Testis (tissue), 3 donors: ENCODE results near the gene ATP11A. TPM values are rescaled to one million over a fixed set of nuclear protein-coding genes. Genes with fewer than 3 reads are reported as not detected.

Experiments
- DNase-seq: peaks from one replicate; pipeline ENCODE4 v3.0.0-alpha.2; 2019
- H3K27ac ChIP-seq, 2 donors: fragments of 200-600 bp; sonication (generic); one replicate each; pipeline ENCODE4 v1.5.1; 2019
- H3K27me3 ChIP-seq: fragments of 200-600 bp; sonication (generic); one replicate; pipeline ENCODE4 v1.5.1; 2019
- H3K36me3 ChIP-seq: fragments of 200-600 bp; sonication (generic); one replicate; pipeline ENCODE4 v1.5.1; 2017; ENCODE audit warnings: low read depth; ENCODE audit errors: missing control alignments
- H3K4me1 ChIP-seq: fragments of 200-600 bp; sonication (generic); one replicate; pipeline ENCODE4 v1.5.1; 2019
- H3K4me3 ChIP-seq, 2 donors: fragments of 200-600 bp; sonication (generic); one replicate each; pipeline ENCODE4 v1.5.1; 2017 to 2019
- H3K9me3 ChIP-seq: fragments of 200-600 bp; sonication (generic); one replicate; pipeline ENCODE4 v1.5.1; 2017
- POLR2A ChIP-seq: fragments of 450-650 bp; IDR thresholded peaks from one replicate; pipeline ENCODE4 v1.6.1; 2017; ENCODE audit warnings: antibody characterized with exemption, mild to moderate bottlenecking, moderate library complexity
- WGBS, 2 donors: methylation state at CpG; one replicate each; pipeline ENCODE4 v1.1.5; 2018; 5-methylcytosine and 5-hydroxymethylcytosine counted together
- intact Hi-C: fragments of 100-400 bp; cut with DNase I; formaldehyde crosslinking; loops from one replicate; pipeline ENCODE4 v1.15.1; 2023; ENCODE audit warnings: low total_unique reads
- polyA plus RNA-seq: library from polyadenylated mRNA; stranded (reverse); fragments of 350-450 nt; fragmentation: Illumina TruSeq; extraction: RNeasy Lipid Tissue Mini Kit (QIAGEN cat#74804); gene quantifications from one replicate; pipeline ENCODE4 v1.2.3, GENCODE V29; 2014; ENCODE audit warnings: low read depth, low replicate concordance; ENCODE audit not compliant: insufficient read depth
- total RNA-seq, 2 donors: library from RNA; depleted of rRNA; stranded (reverse); fragments of >200 nt; gene quantifications; one replicate each; pipeline ENCODE4 v1.2.3, GENCODE V29; 2016
- TF ChIP-seq, protein P1 (sequence below), 3 experiments: fragments of 450-650 bp in 2 of 3; fragments of 200-600 bp in 1 of 3; sonication (generic) in 1 of 3; IDR thresholded peaks; one replicate each; pipeline ENCODE4 v1.5.1; 2016 to 2019; ENCODE audit warnings: antibody characterized with exemption in 3 of 3, mild to moderate bottlenecking in 2 of 3, moderate library complexity in 1 of 3

ATP11A gene
- total and polyA plus RNA-seq, 3 donors from 2014 or later: 34.4 to 122 (median 112) TPM

- 31 to 34% methylated on average over 9 to 22 of the region's 22 CpGs for WGBS, 2 donors
- DNase-seq: no peak
- intact Hi-C loops: no loop called here
- Histone ChIP-seq H3K4me1 (peaks cover 6% of the 10 kb centered on the region), H3K27me3 (no peaks in the 10 kb centered on the region), H3K27ac (no peak overlapping the region), H3K9me3 (no peaks in the 10 kb centered on the region), H3K36me3 (no peaks in the 10 kb centered on the region), H3K4me3 (no peak overlapping the region)
- TF ChIP-seq, protein P1, sequence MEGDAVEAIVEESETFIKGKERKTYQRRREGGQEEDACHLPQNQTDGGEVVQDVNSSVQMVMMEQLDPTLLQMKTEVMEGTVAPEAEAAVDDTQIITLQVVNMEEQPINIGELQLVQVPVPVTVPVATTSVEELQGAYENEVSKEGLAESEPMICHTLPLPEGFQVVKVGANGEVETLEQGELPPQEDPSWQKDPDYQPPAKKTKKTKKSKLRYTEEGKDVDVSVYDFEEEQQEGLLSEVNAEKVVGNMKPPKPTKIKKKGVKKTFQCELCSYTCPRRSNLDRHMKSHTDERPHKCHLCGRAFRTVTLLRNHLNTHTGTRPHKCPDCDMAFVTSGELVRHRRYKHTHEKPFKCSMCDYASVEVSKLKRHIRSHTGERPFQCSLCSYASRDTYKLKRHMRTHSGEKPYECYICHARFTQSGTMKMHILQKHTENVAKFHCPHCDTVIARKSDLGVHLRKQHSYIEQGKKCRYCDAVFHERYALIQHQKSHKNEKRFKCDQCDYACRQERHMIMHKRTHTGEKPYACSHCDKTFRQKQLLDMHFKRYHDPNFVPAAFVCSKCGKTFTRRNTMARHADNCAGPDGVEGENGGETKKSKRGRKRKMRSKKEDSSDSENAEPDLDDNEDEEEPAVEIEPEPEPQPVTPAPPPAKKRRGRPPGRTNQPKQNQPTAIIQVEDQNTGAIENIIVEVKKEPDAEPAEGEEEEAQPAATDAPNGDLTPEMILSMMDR (IDR thresholded peaks at IDR 0.05): no peak
- no peak for TF ChIP-seq POLR2A
Observed at GRCh38 chr13:112892426-112893206, 202.8 kb downstream of the ATP11A start.

DNA sequence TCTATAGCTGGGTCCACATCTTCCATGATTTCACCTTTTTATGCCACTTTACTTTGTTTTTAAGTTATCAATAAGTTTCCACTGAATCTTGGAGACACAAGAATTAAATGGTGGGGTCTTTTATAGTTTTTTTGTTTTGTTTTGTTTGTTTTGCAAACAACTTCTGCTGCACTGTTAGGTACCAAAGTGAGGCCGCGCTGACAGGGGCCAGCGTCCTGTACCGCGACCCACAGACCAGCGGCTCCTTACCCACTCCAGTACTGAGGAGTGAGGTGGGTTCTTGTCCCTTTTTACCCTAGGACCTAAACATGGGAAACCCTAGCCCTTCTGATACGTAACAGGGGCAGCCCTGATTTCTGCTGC lies 203.3 kb downstream of the ATP11A start:
- TF ChIP-seq, protein P1 (IDR thresholded peaks at IDR 0.05): no peak
- no peak for TF ChIP-seq POLR2A
- peaks cover 6% of the 10 kb centered on the region for H3K4me1 ChIP-seq
- no peak overlapping the region for H3K4me3 ChIP-seq
- WGBS, 2 donors: 62 to 74% methylated on average over 7 of the region's 7 CpGs
- H3K27me3 ChIP-seq: no peaks in the 10 kb centered on the region
- no peaks in the 10 kb centered on the region for H3K36me3 ChIP-seq
- H3K27ac ChIP-seq: no peak overlapping the region
- DNase-seq: no peak
- no peaks in the 10 kb centered on the region for H3K9me3 ChIP-seq
- intact Hi-C loops: no loop called here

GRCh38 chr13:112893570-112894422 lies 204.0 kb downstream of the ATP11A start:
- intact Hi-C loops: no loop called here
- H3K27ac ChIP-seq: no peak overlapping the region

DNA sequence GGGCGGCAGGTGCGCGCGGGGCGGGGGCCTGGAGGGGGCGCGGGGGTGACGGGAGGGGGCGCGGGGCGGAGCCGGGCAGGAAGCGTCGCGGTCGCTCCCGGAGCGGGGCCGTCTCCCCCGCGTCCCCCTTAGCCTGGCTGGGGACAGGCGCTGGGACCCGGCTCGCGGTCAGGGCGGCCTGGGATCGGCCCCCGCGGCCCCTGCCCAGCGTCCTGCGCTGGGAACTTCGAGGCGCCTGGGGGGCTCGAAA lies 204.5 kb downstream of the ATP11A start:
- intact Hi-C loops: no loop called here
- H3K27me3 ChIP-seq: no peaks in the 10 kb centered on the region
- H3K36me3 ChIP-seq: no peaks in the 10 kb centered on the region
- 0% methylated on average over 17 of the region's 34 CpGs; no CpG with 5 or more reads in 1 of the 2 donors for WGBS, 2 donors
- H3K4me1 ChIP-seq: peaks cover 6% of the 10 kb centered on the region
- no peak overlapping the region for H3K27ac ChIP-seq
- no peak for TF ChIP-seq POLR2A
- TF ChIP-seq, protein P1 (IDR thresholded peaks at IDR 0.05): no peak
- DNase-seq: no peak
- H3K9me3 ChIP-seq: no peaks in the 10 kb centered on the region
- H3K4me3 ChIP-seq: peak overlapping the region; percentile 39

More at GRCh38 chr13:112893570-112894422, 204.0 kb downstream of the ATP11A start:
- no peaks in the 10 kb centered on the region for H3K9me3 ChIP-seq
- no peak for DNase-seq
- TF ChIP-seq, protein P1 (IDR thresholded peaks at IDR 0.05): no peak
- TF ChIP-seq POLR2A: no peak
- peak overlapping the region; percentile 39 for H3K4me3 ChIP-seq
- H3K27me3 ChIP-seq: no peaks in the 10 kb centered on the region
- 14 to 25% methylated on average over 3 to 13 of the region's 51 CpGs for WGBS, 2 donors
- H3K36me3 ChIP-seq: no peaks in the 10 kb centered on the region
- peaks cover 6% of the 10 kb centered on the region for H3K4me1 ChIP-seq
